HG03045 (cell line): ENCODE data around the gene APOA1.
"Not testable (repeated sequence)": the region's sequence is repeated elsewhere in the genome, so short reads cannot be mapped to it uniquely, and the experiment has no call there.

Experiments
- ATAC-seq: cut with Tn5 transposase; IDR thresholded peaks from one replicate; pipeline ENCODE4 v1.9.1; 2021; ENCODE audit warnings: mild to moderate bottlenecking, moderate library complexity; ENCODE audit not compliant: unreplicated experiment

The APOA1 gene

DNA sequence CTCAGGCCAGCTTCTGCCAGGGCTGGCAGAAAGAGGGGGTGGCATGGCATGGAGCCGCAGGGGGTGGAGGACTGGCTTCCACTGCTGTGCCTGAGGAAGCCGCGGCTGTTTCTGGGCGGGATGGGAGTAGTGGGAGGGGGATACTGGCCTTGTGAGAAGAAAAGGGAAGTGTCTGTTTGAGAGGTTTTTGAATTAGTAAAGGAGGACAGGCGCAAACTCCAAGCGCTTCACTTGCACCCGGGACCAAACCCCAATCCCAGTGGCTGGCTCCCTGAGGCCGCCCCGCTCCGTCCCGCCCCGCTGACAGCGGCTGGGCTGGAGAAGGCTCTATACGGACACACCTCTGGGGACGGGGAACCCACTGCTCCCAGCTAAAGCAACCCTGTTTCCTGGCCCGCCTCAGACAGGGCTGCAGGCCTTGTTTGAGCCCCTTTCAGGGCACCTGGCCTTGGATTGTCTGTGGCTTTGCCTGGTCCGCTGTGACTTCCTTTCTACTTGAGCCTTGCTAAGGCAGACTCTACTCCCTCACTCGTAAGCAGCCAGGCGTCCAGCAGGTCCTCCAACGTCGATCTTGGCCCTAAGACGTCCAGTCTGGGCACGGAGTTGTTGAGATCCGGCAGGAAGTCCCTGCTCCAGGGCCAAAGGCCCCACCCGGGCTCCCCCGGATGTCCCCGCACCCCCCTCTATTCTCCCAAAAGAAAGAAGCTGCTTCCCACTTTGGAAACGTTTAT lies 2.2 kb downstream of the APOA1 start:
- peak; percentile 6 for ATAC-seq

GRCh38 chr11:116834535-116835041 lies 2.8 kb downstream of the APOA1 start:
- not testable (repeated sequence) for ATAC-seq

GRCh38 chr11:116833816-116834534 lies 3.4 kb downstream of the APOA1 start:
- ATAC-seq = no peak

DNA sequence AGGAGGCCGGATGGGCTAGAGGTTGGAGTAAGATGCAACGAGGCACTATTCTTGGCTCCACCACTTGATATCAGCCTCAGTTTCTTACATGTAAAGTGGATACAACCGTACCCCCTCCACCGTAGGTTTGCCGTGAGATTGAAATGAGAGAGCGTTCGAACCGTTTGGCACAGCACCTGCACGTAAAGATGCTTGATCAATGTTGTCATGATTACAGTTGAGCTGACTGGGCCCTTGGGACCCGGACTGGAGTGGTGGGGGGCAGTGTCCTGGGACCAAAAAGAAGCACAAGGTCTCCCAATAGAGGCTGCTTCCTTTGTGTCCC lies 4.0 kb downstream of the APOA1 start:
- ATAC-seq = no peak

DNA sequence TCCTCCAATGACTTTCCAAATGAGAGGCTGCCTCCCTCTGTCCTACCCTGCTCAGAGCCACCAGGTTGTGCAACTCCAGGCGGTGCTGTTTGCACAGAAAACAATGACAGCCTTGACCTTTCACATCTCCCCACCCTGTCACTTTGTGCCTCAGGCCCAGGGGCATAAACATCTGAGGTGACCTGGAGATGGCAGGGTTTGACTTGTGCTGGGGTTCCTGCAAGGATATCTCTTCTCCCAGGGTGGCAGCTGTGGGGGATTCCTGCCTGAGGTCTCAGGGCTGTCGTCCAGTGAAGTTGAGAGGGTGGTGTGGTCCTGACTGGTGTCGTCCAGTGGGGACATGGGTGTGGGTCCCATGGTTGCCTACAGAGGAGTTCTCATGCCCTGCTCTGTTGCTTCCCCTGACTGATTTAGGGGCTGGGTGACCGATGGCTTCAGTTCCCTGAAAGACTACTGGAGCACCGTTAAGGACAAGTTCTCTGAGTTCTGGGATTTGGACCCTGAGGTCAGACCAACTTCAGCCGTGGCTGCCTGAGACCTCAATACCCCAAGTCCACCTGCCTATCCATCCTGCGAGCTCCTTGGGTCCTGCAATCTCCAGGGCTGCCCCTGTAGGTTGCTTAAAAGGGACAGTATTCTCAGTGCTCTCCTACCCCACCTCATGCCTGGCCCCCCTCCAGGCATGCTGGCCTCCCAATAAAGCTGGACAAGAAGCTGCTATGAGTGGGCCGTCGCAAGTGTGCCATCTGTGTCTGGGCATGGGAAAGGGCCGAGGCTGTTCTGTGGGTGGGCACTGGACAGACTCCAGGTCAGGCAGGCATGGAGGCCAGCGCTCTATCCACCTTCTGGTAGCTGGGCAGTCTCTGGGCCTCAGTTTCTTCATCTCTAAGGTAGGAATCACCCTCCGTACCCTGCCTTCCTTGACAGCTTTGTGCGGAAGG lies 4.8 kb downstream of the APOA1 start:
- ATAC-seq = no peak

GRCh38 chr11:116831790-116832349 lies 5.6 kb downstream of the APOA1 start:
- ATAC-seq = no peak

GRCh38 chr11:116830184-116830912 lies 7.1 kb downstream of the APOA1 start:
- ATAC-seq = no peak

DNA sequence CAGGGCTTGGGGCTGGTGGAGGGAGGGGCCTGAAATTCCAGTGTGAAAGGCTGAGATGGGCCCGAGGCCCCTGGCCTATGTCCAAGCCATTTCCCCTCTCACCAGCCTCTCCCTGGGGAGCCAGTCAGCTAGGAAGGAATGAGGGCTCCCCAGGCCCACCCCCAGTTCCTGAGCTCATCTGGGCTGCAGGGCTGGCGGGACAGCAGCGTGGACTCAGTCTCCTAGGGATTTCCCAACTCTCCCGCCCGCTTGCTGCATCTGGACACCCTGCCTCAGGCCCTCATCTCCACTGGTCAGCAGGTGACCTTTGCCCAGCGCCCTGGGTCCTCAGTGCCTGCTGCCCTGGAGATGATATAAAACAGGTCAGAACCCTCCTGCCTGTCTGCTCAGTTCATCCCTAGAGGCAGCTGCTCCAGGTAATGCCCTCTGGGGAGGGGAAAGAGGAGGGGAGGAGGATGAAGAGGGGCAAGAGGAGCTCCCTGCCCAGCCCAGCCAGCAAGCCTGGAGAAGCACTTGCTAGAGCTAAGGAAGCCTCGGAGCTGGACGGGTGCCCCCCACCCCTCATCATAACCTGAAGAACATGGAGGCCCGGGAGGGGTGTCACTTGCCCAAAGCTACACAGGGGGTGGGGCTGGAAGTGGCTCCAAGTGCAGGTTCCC lies 7.8 kb downstream of the APOA1 start, which contains the start of gene APOC3:
Gene APOC3 (plus strand): TSS at position 383 of the 659 bp plus-strand sequence. CDS start 676 bp downstream, outside the sequence.
- ATAC-seq = no peak

GRCh38 chr11:116828632-116829524 lies 8.5 kb downstream of the APOA1 start:
- no peak for ATAC-seq

GRCh38 chr11:116827461-116827860 lies 10.0 kb downstream of the APOA1 start:
- ATAC-seq = no peak

- no peak for ATAC-seq
Observed at GRCh38 chr11:116826751-116827431, 10.5 kb downstream of the APOA1 start.

DNA sequence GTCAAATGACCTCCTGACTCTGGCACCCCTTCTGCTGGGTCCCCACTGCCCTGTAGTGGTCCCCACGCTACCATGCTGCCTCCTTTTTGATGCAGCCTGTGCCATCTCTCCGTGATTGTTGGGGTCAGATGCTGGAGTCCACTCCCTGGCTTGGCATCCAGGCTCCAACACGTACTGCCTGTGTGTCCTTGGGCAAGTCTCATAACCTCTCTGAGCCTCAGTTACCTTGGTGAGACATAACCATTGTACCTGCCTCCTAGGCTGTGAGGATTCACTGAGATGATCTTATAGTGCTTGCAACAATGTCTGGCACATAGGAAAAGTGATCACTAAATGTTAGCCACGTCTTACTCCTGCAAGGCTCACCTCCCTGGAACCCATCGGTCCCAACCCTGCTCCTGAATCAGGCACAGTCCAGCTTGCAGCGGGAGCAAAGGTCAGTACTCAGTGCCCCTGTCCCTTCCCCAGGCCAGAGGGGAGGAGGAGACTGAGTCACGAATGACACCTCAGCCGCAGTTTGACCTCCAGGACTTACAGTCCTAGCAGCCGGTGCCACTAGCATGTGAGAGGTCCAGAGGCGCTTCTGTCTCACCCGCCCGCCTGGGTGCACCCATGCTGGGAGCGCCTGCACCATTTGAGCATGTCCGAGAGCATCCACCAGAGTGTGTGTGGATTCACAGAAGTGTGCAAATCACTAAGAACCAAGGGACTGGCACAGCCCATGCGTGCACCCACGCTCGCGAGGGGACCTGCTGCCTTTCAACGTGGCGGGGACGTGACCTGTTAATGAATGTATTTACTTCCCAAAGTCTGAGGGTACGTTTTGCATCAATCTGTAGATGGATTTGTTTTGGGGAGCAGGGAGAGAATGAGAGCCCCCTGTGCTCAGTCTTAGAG lies 11.3 kb downstream of the APOA1 start:
- no peak for ATAC-seq

DNA sequence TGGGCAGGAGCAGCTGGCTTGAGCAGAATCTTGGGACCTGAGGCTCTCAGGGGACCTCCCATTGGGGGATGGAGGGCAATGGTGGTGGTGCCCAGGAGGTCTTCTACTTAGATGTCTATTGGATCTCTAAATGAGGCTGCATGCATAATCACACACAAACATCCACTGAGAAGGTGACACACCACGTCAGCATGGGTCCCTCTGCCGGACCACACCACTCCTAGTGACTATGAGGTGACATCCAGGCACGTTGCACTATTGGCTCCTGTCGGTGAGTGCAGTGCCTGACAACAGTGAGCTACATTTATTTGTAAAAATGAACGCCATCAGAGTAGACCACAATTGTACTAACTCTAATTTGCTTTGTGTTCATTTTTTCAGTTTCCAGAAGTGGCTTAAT lies 12.0 kb downstream of the APOA1 start:
- ATAC-seq = no peak

DNA sequence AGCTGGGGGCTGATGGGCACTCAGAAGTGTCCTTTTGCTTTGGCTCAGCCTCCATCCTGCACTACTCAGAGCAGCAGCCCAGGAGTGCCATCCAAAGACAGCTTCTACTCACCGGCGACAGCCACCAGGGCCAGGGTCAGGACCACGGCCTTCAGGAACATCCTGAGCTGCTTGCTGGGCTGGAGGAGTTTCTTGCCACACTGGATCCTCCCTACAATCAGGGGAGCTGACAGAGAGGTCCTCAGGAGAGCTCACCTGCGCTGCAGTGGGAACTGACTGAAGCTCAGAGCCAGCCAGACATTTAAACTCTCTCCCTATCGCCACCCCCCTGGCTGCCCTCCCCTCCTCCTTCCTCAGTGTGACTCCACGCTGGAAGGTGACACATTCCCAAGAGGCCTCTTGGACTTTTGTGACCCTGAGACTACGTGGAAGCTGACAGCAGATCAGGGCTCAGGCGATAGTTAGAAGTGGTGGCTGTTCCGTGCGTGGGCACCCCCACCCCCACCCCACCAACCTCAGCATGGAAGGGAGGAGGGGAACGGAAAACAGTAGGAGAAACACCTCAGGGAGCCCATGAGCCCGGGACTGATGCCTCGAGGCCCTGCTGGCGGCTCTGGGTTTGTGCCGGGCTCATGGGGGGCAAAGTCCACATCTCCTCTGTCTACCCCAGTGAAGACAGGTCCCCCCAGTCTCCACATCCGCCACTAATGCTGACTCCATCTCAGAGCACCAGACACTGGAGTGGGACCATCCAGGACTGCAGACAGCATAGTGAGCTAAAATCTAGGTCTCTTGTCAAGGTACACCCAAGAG lies 14.2 kb downstream of the APOA1 start, which contains the start of gene APOA4:
Gene APOA4 (minus strand): TSS at position 274 of the 813 bp plus-strand sequence. CDS start 113 bp downstream, at position 161.
- ATAC-seq = no peak

DNA sequence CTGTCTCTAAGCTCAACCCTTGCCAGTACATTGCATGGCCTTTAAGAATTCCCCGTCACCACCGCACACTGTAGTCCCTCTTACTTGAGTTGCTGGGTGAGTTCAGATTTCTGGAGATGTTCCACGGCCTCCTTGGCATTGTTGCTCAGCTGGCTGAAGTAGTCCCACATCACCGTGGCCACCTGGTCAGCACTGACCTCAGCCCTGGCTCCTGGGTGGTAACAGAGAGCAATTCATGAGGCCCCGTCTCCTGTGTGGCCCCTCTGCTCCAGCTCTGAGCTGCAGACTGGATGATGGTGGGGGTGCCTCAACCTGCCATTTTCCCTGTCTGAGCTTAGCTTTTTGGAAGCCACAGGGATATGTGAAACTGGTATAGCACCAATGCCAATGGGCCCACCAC lies 14.8 kb downstream of the APOA1 start:
- no peak for ATAC-seq
